Testis (tissue), 3 donors: ENCODE data around the gene MID1IP1. TPM values are rescaled to one million over a fixed set of nuclear protein-coding genes. Genes with fewer than 3 reads are reported as not detected.

Experiments
- DNase-seq: peaks from one replicate; pipeline ENCODE4 v3.0.0-alpha.2; 2019
- H3K27ac ChIP-seq, 2 donors: fragments of 200-600 bp; sonication (generic); one replicate each; pipeline ENCODE4 v1.5.1; 2019
- H3K27me3 ChIP-seq: fragments of 200-600 bp; sonication (generic); one replicate; pipeline ENCODE4 v1.5.1; 2019
- H3K36me3 ChIP-seq: fragments of 200-600 bp; sonication (generic); one replicate; pipeline ENCODE4 v1.5.1; 2017; ENCODE audit warnings: low read depth; ENCODE audit errors: missing control alignments
- H3K4me1 ChIP-seq: fragments of 200-600 bp; sonication (generic); one replicate; pipeline ENCODE4 v1.5.1; 2019
- H3K4me3 ChIP-seq, 2 donors: fragments of 200-600 bp; sonication (generic); one replicate each; pipeline ENCODE4 v1.5.1; 2017 to 2019
- H3K9me3 ChIP-seq: fragments of 200-600 bp; sonication (generic); one replicate; pipeline ENCODE4 v1.5.1; 2017
- CTCF ChIP-seq, 3 experiments: fragments of 450-650 bp in 2 of 3; fragments of 200-600 bp in 1 of 3; sonication (generic) in 1 of 3; IDR thresholded peaks; one replicate each; pipeline ENCODE4 v1.5.1; 2016 to 2019; ENCODE audit warnings: antibody characterized with exemption in 3 of 3, mild to moderate bottlenecking in 2 of 3, moderate library complexity in 1 of 3
- POLR2A ChIP-seq: fragments of 450-650 bp; IDR thresholded peaks from one replicate; pipeline ENCODE4 v1.6.1; 2017; ENCODE audit warnings: antibody characterized with exemption, mild to moderate bottlenecking, moderate library complexity
- WGBS, 2 donors: methylation state at CpG; one replicate each; pipeline ENCODE4 v1.1.5; 2018; 5-methylcytosine and 5-hydroxymethylcytosine counted together
- intact Hi-C: fragments of 100-400 bp; cut with DNase I; formaldehyde crosslinking; loops from one replicate; pipeline ENCODE4 v1.15.1; 2023; ENCODE audit warnings: low total_unique reads
- polyA plus RNA-seq: library from polyadenylated mRNA; stranded (reverse); fragments of 350-450 nt; fragmentation: Illumina TruSeq; extraction: RNeasy Lipid Tissue Mini Kit (QIAGEN cat#74804); gene quantifications from one replicate; pipeline ENCODE4 v1.2.3, GENCODE V29; 2014; ENCODE audit warnings: low read depth, low replicate concordance; ENCODE audit not compliant: insufficient read depth
- total RNA-seq, 2 donors: library from RNA; depleted of rRNA; stranded (reverse); fragments of >200 nt; gene quantifications; one replicate each; pipeline ENCODE4 v1.2.3, GENCODE V29; 2016

The MID1IP1 gene
- total and polyA plus RNA-seq, 3 donors from 2014 or later = 53.4 to 155 (median 102) TPM

GRCh38 chrX:38839277-38839676 is 38.0 kb downstream of the MID1IP1 start:
- no peaks in the 10 kb centered on the region for H3K9me3 ChIP-seq
- TF ChIP-seq POLR2A (no peak), CTCF (IDR thresholded peaks at IDR 0.05) (no peak)
- DNase-seq = no peak
- intact Hi-C loops = no loop called here
- 87 to 100% methylated on average over 3 of the region's 3 CpGs for WGBS, 2 donors
- no peak overlapping the region for H3K4me3 ChIP-seq
- H3K4me1 ChIP-seq = no peaks in the 10 kb centered on the region
- no peak overlapping the region for H3K27ac ChIP-seq
- no peaks in the 10 kb centered on the region for H3K27me3 ChIP-seq
- no peaks in the 10 kb centered on the region for H3K36me3 ChIP-seq

GRCh38 chrX:38839944-38840343 is 38.7 kb downstream of the MID1IP1 start:
- WGBS, 2 donors = 90 to 92% methylated on average over 1 of the region's 1 CpG
- Histone ChIP-seq H3K9me3 (no peaks in the 10 kb centered on the region), H3K4me1 (no peaks in the 10 kb centered on the region), H3K36me3 (no peaks in the 10 kb centered on the region), H3K27me3 (no peaks in the 10 kb centered on the region), H3K27ac (no peak overlapping the region), H3K4me3 (no peak overlapping the region)
- TF ChIP-seq POLR2A (no peak), CTCF (IDR thresholded peaks at IDR 0.05) (no peak)
- DNase-seq = no peak
- intact Hi-C loops = no loop called here

- intact Hi-C loops = no loop called here
- no peak for DNase-seq
- 54 to 73% methylated on average over 1 to 2 of the region's 2 CpGs for WGBS, 2 donors
- Histone ChIP-seq H3K9me3 (no peaks in the 10 kb centered on the region), H3K27me3 (no peaks in the 10 kb centered on the region), H3K4me1 (no peaks in the 10 kb centered on the region), H3K27ac (no peak overlapping the region), H3K4me3 (no peak overlapping the region), H3K36me3 (no peaks in the 10 kb centered on the region)
- no peak for TF ChIP-seq CTCF (IDR thresholded peaks at IDR 0.05)
- no peak for TF ChIP-seq POLR2A
Observed at GRCh38 chrX:38841750-38842149, 40.5 kb downstream of the MID1IP1 start.

- H3K27ac ChIP-seq = no peak overlapping the region
Observed at GRCh38 chrX:38845426-38845825, 44.2 kb downstream of the MID1IP1 start.

More at GRCh38 chrX:38845426-38845825, 44.2 kb downstream of the MID1IP1 start:
- Histone ChIP-seq H3K27me3 (no peaks in the 10 kb centered on the region), H3K36me3 (no peaks in the 10 kb centered on the region), H3K9me3 (no peaks in the 10 kb centered on the region), H3K4me3 (no peak overlapping the region), H3K4me1 (no peaks in the 10 kb centered on the region)
- intact Hi-C loops = no loop called here
- TF ChIP-seq CTCF (IDR thresholded peaks at IDR 0.05) (no peak), POLR2A (no peak)
- WGBS, 2 donors = 59 to 76% methylated on average over 4 of the region's 4 CpGs
- DNase-seq = no peak
